Testis (tissue), 3 donors: ENCODE data around the gene GAREM2. TPM values are rescaled to one million over a fixed set of nuclear protein-coding genes. Genes with fewer than 3 reads are reported as not detected.

ENCODE experiments used
- DNase-seq: peaks from one replicate; pipeline ENCODE4 v3.0.0-alpha.2; 2019
- H3K27ac ChIP-seq, 2 donors: fragments of 200-600 bp; sonication (generic); one replicate each; pipeline ENCODE4 v1.5.1; 2019
- H3K27me3 ChIP-seq: fragments of 200-600 bp; sonication (generic); one replicate; pipeline ENCODE4 v1.5.1; 2019
- H3K36me3 ChIP-seq: fragments of 200-600 bp; sonication (generic); one replicate; pipeline ENCODE4 v1.5.1; 2017; ENCODE audit warnings: low read depth; ENCODE audit errors: missing control alignments
- H3K4me1 ChIP-seq: fragments of 200-600 bp; sonication (generic); one replicate; pipeline ENCODE4 v1.5.1; 2019
- H3K4me3 ChIP-seq, 2 donors: fragments of 200-600 bp; sonication (generic); one replicate each; pipeline ENCODE4 v1.5.1; 2017 to 2019
- H3K9me3 ChIP-seq: fragments of 200-600 bp; sonication (generic); one replicate; pipeline ENCODE4 v1.5.1; 2017
- CTCF ChIP-seq, 3 experiments: fragments of 450-650 bp in 2 of 3; fragments of 200-600 bp in 1 of 3; sonication (generic) in 1 of 3; IDR thresholded peaks; one replicate each; pipeline ENCODE4 v1.5.1; 2016 to 2019; ENCODE audit warnings: antibody characterized with exemption in 3 of 3, mild to moderate bottlenecking in 2 of 3, moderate library complexity in 1 of 3
- POLR2A ChIP-seq: fragments of 450-650 bp; IDR thresholded peaks from one replicate; pipeline ENCODE4 v1.6.1; 2017; ENCODE audit warnings: antibody characterized with exemption, mild to moderate bottlenecking, moderate library complexity
- WGBS, 2 donors: methylation state at CpG; one replicate each; pipeline ENCODE4 v1.1.5; 2018; 5-methylcytosine and 5-hydroxymethylcytosine counted together
- intact Hi-C: fragments of 100-400 bp; cut with DNase I; formaldehyde crosslinking; loops from one replicate; pipeline ENCODE4 v1.15.1; 2023; ENCODE audit warnings: low total_unique reads
- polyA plus RNA-seq: library from polyadenylated mRNA; stranded (reverse); fragments of 350-450 nt; fragmentation: Illumina TruSeq; extraction: RNeasy Lipid Tissue Mini Kit (QIAGEN cat#74804); gene quantifications from one replicate; pipeline ENCODE4 v1.2.3, GENCODE V29; 2014; ENCODE audit warnings: low read depth, low replicate concordance; ENCODE audit not compliant: insufficient read depth
- total RNA-seq, 2 donors: library from RNA; depleted of rRNA; stranded (reverse); fragments of >200 nt; gene quantifications; one replicate each; pipeline ENCODE4 v1.2.3, GENCODE V29; 2016

Gene GAREM2
- total and polyA plus RNA-seq, 3 donors from 2014 or later, result 4.6 to 6.8 (median 5.4) TPM

DNA sequence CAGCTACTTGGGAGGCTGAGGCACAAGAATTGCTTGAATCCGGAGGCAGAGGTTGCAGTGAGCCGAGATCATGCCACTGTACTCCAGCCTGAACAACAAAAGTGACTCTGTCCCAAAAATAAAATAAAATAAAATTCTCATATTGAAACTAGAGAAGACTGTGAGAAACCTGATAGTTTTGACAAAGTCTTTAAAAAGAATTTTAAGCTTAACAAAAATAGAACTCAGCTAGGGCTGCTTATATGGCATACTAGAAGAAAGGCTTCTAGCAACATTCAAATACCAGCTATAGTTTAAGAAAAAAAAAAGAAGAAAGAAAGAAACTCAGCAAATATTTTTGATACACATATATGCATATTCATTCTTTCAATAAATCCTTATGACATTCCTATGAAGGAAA is 57.9 kb downstream of the GAREM2 start:
- intact Hi-C loops, result no loop called here
- H3K9me3 ChIP-seq, result no peaks in the 10 kb centered on the region
- WGBS, 2 donors, result 91 to 100% methylated on average over 2 of the region's 2 CpGs
- H3K4me1 ChIP-seq, result peaks cover 5% of the 10 kb centered on the region
- no peak overlapping the region for H3K4me3 ChIP-seq
- TF ChIP-seq CTCF (IDR thresholded peaks at IDR 0.05) (no peak), POLR2A (no peak)
- no peak overlapping the region for H3K27ac ChIP-seq
- no peak for DNase-seq
- H3K36me3 ChIP-seq, result no peaks in the 10 kb centered on the region
- H3K27me3 ChIP-seq, result no peaks in the 10 kb centered on the region

- 90 to 92% methylated on average over 9 of the region's 9 CpGs for WGBS, 2 donors
- Histone ChIP-seq H3K36me3 (no peaks in the 10 kb centered on the region), H3K4me3 (no peak overlapping the region), H3K4me1 (peaks cover 5% of the 10 kb centered on the region), H3K27me3 (no peaks in the 10 kb centered on the region), H3K27ac (no peak overlapping the region), H3K9me3 (no peaks in the 10 kb centered on the region)
- DNase-seq, result no peak
- intact Hi-C loops, result no loop called here
- TF ChIP-seq CTCF (IDR thresholded peaks at IDR 0.05) (peak in 2 of 3 experiments; percentile 12 to 16), POLR2A (no peak)
These were observed 62.2 kb downstream of the GAREM2 start for GRCh38 chr2:26235089-26235488.

DNA sequence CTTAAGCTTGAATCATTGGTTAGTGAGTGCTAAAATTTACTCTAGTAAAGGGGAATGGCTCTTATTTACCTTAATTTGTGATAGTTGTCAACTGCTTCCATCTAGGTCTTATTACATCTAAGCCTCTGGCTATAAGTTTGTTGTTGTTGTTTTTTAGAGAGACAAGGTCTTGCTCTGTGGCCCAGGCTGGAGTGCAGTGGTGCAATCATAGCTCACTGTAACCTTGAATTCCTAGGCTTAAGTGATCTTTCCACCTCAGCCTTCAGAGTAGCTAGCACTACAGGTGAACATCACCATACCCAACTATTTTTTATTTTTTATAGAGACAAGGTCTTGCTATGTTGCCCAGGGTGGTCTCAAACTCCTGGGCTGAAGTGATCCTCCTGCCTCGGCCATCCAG is 65.0 kb downstream of the GAREM2 start:
- WGBS, 2 donors, result 97 to 100% methylated on average over 1 of the region's 1 CpG
- Histone ChIP-seq H3K27me3 (no peaks in the 10 kb centered on the region), H3K4me1 (peaks cover 2% of the 10 kb centered on the region), H3K36me3 (no peaks in the 10 kb centered on the region), H3K4me3 (no peak overlapping the region), H3K27ac (no peak overlapping the region), H3K9me3 (no peaks in the 10 kb centered on the region)
- intact Hi-C loops, result no loop called here
- TF ChIP-seq POLR2A (no peak), CTCF (IDR thresholded peaks at IDR 0.05) (no peak)
- DNase-seq, result no peak

- intact Hi-C loops, result no loop called here
- Histone ChIP-seq H3K36me3 (no peaks in the 10 kb centered on the region), H3K4me3 (no peak overlapping the region), H3K27ac (no peak overlapping the region), H3K4me1 (peaks cover 6% of the 10 kb centered on the region), H3K27me3 (no peaks in the 10 kb centered on the region), H3K9me3 (no peaks in the 10 kb centered on the region)
- no peak for TF ChIP-seq CTCF (IDR thresholded peaks at IDR 0.05)
- DNase-seq, result no peak
- 91 to 92% methylated on average over 4 of the region's 4 CpGs for WGBS, 2 donors
These were observed 65.5 kb downstream of the GAREM2 start for GRCh38 chr2:26238311-26238958.

Other genes starting within 250 kb of the GAREM2 start
- gene KIF3C, start 190.6 kb upstream of the GAREM2 start, total RNA-seq, result 1 to 10 TPM; 8.7 to 9.8 TPM
- 7.1 TPM for gene KIF3C, start 190.6 kb upstream of the GAREM2 start, polyA plus RNA-seq
- gene RAB10, start 139.0 kb upstream of the GAREM2 start, total RNA-seq, result 100 to 1,000 TPM in 1 of 2 donors, 10 to 100 TPM in 1; 96.8 to 112 TPM
- 74.8 TPM for gene RAB10, start 139.0 kb upstream of the GAREM2 start, polyA plus RNA-seq
- gene HADHA, start 71.5 kb downstream of the GAREM2 start, total RNA-seq, result 10 to 100 TPM; 93.7 to 98.8 TPM
- gene HADHA, start 71.5 kb downstream of the GAREM2 start, polyA plus RNA-seq, result 161 TPM
- gene HADHB, start 71.9 kb downstream of the GAREM2 start, total RNA-seq, result 100 to 1,000 TPM; 142 to 168 TPM
- 171 TPM for gene HADHB, start 71.9 kb downstream of the GAREM2 start, polyA plus RNA-seq
- 10 to 100 TPM; 23.8 to 26.7 TPM for gene SELENOI, start 173.1 kb downstream of the GAREM2 start, total RNA-seq
- 8.7 TPM for gene SELENOI, start 173.1 kb downstream of the GAREM2 start, polyA plus RNA-seq
- gene ADGRF3, start 173.7 kb downstream of the GAREM2 start, total RNA-seq, result 1 to 10 TPM; 1.0 to 2.2 TPM
- gene ADGRF3, start 173.7 kb downstream of the GAREM2 start, polyA plus RNA-seq, result 1.6 TPM
- gene DRC1, start 228.8 kb downstream of the GAREM2 start, total RNA-seq, result 10 to 100 TPM in 1 of 2 donors, 1 to 10 TPM in 1; 8.8 to 18.7 TPM
- gene DRC1, start 228.8 kb downstream of the GAREM2 start, polyA plus RNA-seq, result 67.3 TPM